Measurements from ENCODE around the gene OR12D3.
"Not testable (repeated sequence)": the region's sequence is repeated elsewhere in the genome, so short reads cannot be mapped to it uniquely, and the experiment has no call there.

OR12D3 gene

GRCh38 chr6:29354980-29355379 is 20.1 kb downstream of the OR12D3 start:
- no peak overlapping the region for H3K4me2 ChIP-seq (ENCODE audit: low read length)
- H3K9ac ChIP-seq (ENCODE audit: low read length) = no peak overlapping the region
- H3K36me3 ChIP-seq (ENCODE audit: insufficient read depth, low read length) = no peaks in the 10 kb centered on the region
- H3K79me2 ChIP-seq (ENCODE audit: insufficient read depth, low read length) = no peaks in the 10 kb centered on the region
- no peaks in the 10 kb centered on the region for H3K27me3 ChIP-seq (ENCODE audit: insufficient read depth, low read length)
- no peaks in the 10 kb centered on the region for H3K9me3 ChIP-seq (ENCODE audit: low read length)
- no peaks in the 10 kb centered on the region for H4K20me1 ChIP-seq (ENCODE audit: insufficient read depth, low read length)
- H3K9me2 ChIP-seq (ENCODE audit: low read depth, low read length) = no peaks in the 10 kb centered on the region
- H3K27ac ChIP-seq (ENCODE audit: low read depth, low read length, poor library complexity, severe bottlenecking) = no peak overlapping the region
- no peaks in the 10 kb centered on the region for H3K4me1 ChIP-seq (ENCODE audit: insufficient read depth, low read length, severe bottlenecking)
- H3F3A ChIP-seq (ENCODE audit: insufficient read depth, low read length) = no peaks in the 10 kb centered on the region
- no peak for TF ChIP-seq EZH2 (IDR thresholded peaks at IDR 0.05; ENCODE audit: borderline replicate concordance, low read length)
- no peak for TF ChIP-seq CTCF (IDR thresholded peaks at IDR 0.05; ENCODE audit: low read length)
- H2AFZ ChIP-seq (ENCODE audit: low read length) = no peak overlapping the region
- no peak overlapping the region for H3K4me3 ChIP-seq (ENCODE audit: low read depth, low read length, poor library complexity, severe bottlenecking)

GRCh38 chr6:29349348-29349747 is 25.7 kb downstream of the OR12D3 start:
- H3K9me3 ChIP-seq (ENCODE audit: low read length); H3K4me2 ChIP-seq (ENCODE audit: low read length); H3K4me3 ChIP-seq (ENCODE audit: low read depth, low read length, poor library complexity, severe bottlenecking): not testable (repeated sequence)

GRCh38 chr6:29345380-29345779 is 29.7 kb downstream of the OR12D3 start:
- Histone ChIP-seq H2AFZ (ENCODE audit: low read length) (no peak overlapping the region), H3K4me3 (ENCODE audit: low read depth, low read length, poor library complexity, severe bottlenecking) (no peak overlapping the region), H3K9me3 (ENCODE audit: low read length) (no peaks in the 10 kb centered on the region), H4K20me1 (ENCODE audit: insufficient read depth, low read length) (no peaks in the 10 kb centered on the region), H3K9ac (ENCODE audit: low read length) (no peak overlapping the region), H3K27me3 (ENCODE audit: insufficient read depth, low read length) (no peaks in the 10 kb centered on the region), H3K27ac (ENCODE audit: low read depth, low read length, poor library complexity, severe bottlenecking) (no peak overlapping the region), H3K9me2 (ENCODE audit: low read depth, low read length) (no peaks in the 10 kb centered on the region), H3F3A (ENCODE audit: insufficient read depth, low read length) (no peaks in the 10 kb centered on the region), H3K79me2 (ENCODE audit: insufficient read depth, low read length) (no peaks in the 10 kb centered on the region), H3K4me1 (ENCODE audit: insufficient read depth, low read length, severe bottlenecking) (no peaks in the 10 kb centered on the region), H3K36me3 (ENCODE audit: insufficient read depth, low read length) (no peaks in the 10 kb centered on the region), H3K4me2 (ENCODE audit: low read length) (no peak overlapping the region)
- no peak for TF ChIP-seq CTCF (IDR thresholded peaks at IDR 0.05; ENCODE audit: low read length)
- no peak for TF ChIP-seq EZH2 (IDR thresholded peaks at IDR 0.05; ENCODE audit: borderline replicate concordance, low read length)

More at GRCh38 chr6:29349348-29349747, 25.7 kb downstream of the OR12D3 start:
- not testable (repeated sequence) for H3K36me3 ChIP-seq (ENCODE audit: insufficient read depth, low read length); H3K27ac ChIP-seq (ENCODE audit: low read depth, low read length, poor library complexity, severe bottlenecking); H3K27me3 ChIP-seq (ENCODE audit: insufficient read depth, low read length); H3K79me2 ChIP-seq (ENCODE audit: insufficient read depth, low read length); H3F3A ChIP-seq (ENCODE audit: insufficient read depth, low read length); H2AFZ ChIP-seq (ENCODE audit: low read length); H4K20me1 ChIP-seq (ENCODE audit: insufficient read depth, low read length); H3K4me1 ChIP-seq (ENCODE audit: insufficient read depth, low read length, severe bottlenecking); H3K9ac ChIP-seq (ENCODE audit: low read length); H3K9me2 ChIP-seq (ENCODE audit: low read depth, low read length)

GRCh38 chr6:29336269-29336668 is 38.8 kb downstream of the OR12D3 start:
- no peak overlapping the region for H3K27ac ChIP-seq (ENCODE audit: low read depth, low read length, poor library complexity, severe bottlenecking)
- H3K9ac ChIP-seq (ENCODE audit: low read length) = no peak overlapping the region
- no peak overlapping the region for H3K4me3 ChIP-seq (ENCODE audit: low read depth, low read length, poor library complexity, severe bottlenecking)
- H3K36me3 ChIP-seq (ENCODE audit: insufficient read depth, low read length) = no peaks in the 10 kb centered on the region
- H4K20me1 ChIP-seq (ENCODE audit: insufficient read depth, low read length) = no peaks in the 10 kb centered on the region
- H3K79me2 ChIP-seq (ENCODE audit: insufficient read depth, low read length) = no peaks in the 10 kb centered on the region
- no peaks in the 10 kb centered on the region for H3K9me2 ChIP-seq (ENCODE audit: low read depth, low read length)
- no peak overlapping the region for H2AFZ ChIP-seq (ENCODE audit: low read length)
- no peaks in the 10 kb centered on the region for H3K27me3 ChIP-seq (ENCODE audit: insufficient read depth, low read length)
- H3K4me2 ChIP-seq (ENCODE audit: low read length) = no peak overlapping the region
- H3K9me3 ChIP-seq (ENCODE audit: low read length) = no peaks in the 10 kb centered on the region
- TF ChIP-seq EZH2 (IDR thresholded peaks at IDR 0.05; ENCODE audit: borderline replicate concordance, low read length) (no peak), CTCF (IDR thresholded peaks at IDR 0.05; ENCODE audit: low read length) (no peak)
- no peaks in the 10 kb centered on the region for H3F3A ChIP-seq (ENCODE audit: insufficient read depth, low read length)
- H3K4me1 ChIP-seq (ENCODE audit: insufficient read depth, low read length, severe bottlenecking) = no peaks in the 10 kb centered on the region
